ENCODE data around the gene ANGPTL2.

- TF ChIP-seq CTCF (IDR thresholded peaks at IDR 0.05; ENCODE audit: borderline replicate concordance, extremely low read depth, low read length, poor library complexity, severe bottlenecking) (no peak), EZH2 (IDR thresholded peaks at IDR 0.05; ENCODE audit: borderline replicate concordance, low read depth, low read length, severe bottlenecking) (no peak)
Observed at GRCh38 chr9:127169575-127169883, 47.1 kb upstream of the ANGPTL2 start.

Measured in DND-41 (cell line).